ENCODE measurements around the gene RASA1.

Gene RASA1

GRCh38 chr5:87405472-87406155, 137.9 kb downstream of the RASA1 start:
- no peak overlapping the region for H3K4me3 ChIP-seq (ENCODE audit: low read depth, low read length)
- no peak for TF ChIP-seq CTCF (IDR thresholded peaks at IDR 0.05; ENCODE audit: borderline replicate concordance, insufficient read depth, low read depth, low read length)

- TF ChIP-seq CTCF (IDR thresholded peaks at IDR 0.05; ENCODE audit: borderline replicate concordance, insufficient read depth, low read depth, low read length): no peak
- H3K4me3 ChIP-seq (ENCODE audit: low read depth, low read length): no peak overlapping the region
Observed at GRCh38 chr5:87408204-87408603, 140.5 kb downstream of the RASA1 start.

- no peak overlapping the region for H3K4me3 ChIP-seq (ENCODE audit: low read depth, low read length)
Observed at GRCh38 chr5:87410931-87411330, 143.2 kb downstream of the RASA1 start.

GRCh38 chr5:87411586-87411972, 143.9 kb downstream of the RASA1 start:
- no peak for TF ChIP-seq CTCF (IDR thresholded peaks at IDR 0.05; ENCODE audit: borderline replicate concordance, insufficient read depth, low read depth, low read length)
- peak overlapping the region; percentile 99 for H3K4me3 ChIP-seq (ENCODE audit: low read depth, low read length)

More at GRCh38 chr5:87410931-87411330, 143.2 kb downstream of the RASA1 start:
- TF ChIP-seq CTCF (IDR thresholded peaks at IDR 0.05; ENCODE audit: borderline replicate concordance, insufficient read depth, low read depth, low read length): no peak

GRCh38 chr5:87411973-87412629, 144.4 kb downstream of the RASA1 start:
- H3K4me3 ChIP-seq (ENCODE audit: low read depth, low read length): peak overlapping the region; percentile 99
- TF ChIP-seq CTCF (IDR thresholded peaks at IDR 0.05; ENCODE audit: borderline replicate concordance, insufficient read depth, low read depth, low read length): no peak

- peak within 1 kb of the TSS; percentile 99 for H3K4me3 ChIP-seq (ENCODE audit: low read depth, low read length)
- no peak for TF ChIP-seq CTCF (IDR thresholded peaks at IDR 0.05; ENCODE audit: borderline replicate concordance, insufficient read depth, low read depth, low read length)
Observed at GRCh38 chr5:87412630-87413342, 145.1 kb downstream of the RASA1 start, which contains the start of gene CCNH. Gene CCNH (minus strand): TSS chr5:87412930. CDS start chr5:87412794, 136 bp downstream.
